Peyer's patch (tissue), 4 donors: Measurements from ENCODE around the gene LCLAT1. TPM values are rescaled to one million over a fixed set of nuclear protein-coding genes. Genes with fewer than 3 reads are reported as not detected.

Source experiments
- DNase-seq, 3 donors: peaks; one replicate each; pipeline ENCODE4 v3.0.0-alpha.2; 2017 to 2019
- H3K27ac ChIP-seq, 4 donors: fragments of 200-600 bp; sonication (generic); one replicate each; pipeline ENCODE4 v1.5.1; 2016 to 2019
- H3K27me3 ChIP-seq, 2 donors: fragments of 200-600 bp; sonication (generic); one replicate each; pipeline ENCODE4 v1.5.1; 2019
- H3K36me3 ChIP-seq, 3 donors: fragments of 200-600 bp; sonication (generic); one replicate each; pipeline ENCODE4 v1.5.1; 2016 to 2019
- H3K4me1 ChIP-seq, 4 donors: fragments of 200-600 bp; sonication (generic); one replicate each; pipeline ENCODE4 v1.5.1; 2016 to 2019
- H3K4me3 ChIP-seq, 4 donors: fragments of 200-600 bp; sonication (generic); 1 replicate in 3 of 4; 2 replicates in 1 of 4; pipeline ENCODE4 v1.5.1; 2016 to 2019; ENCODE audit warnings: mild to moderate bottlenecking in 1 of 4
- H3K9me3 ChIP-seq, 4 donors: fragments of 200-600 bp; sonication (generic); one replicate each; pipeline ENCODE4 v1.5.1; 2016 to 2019; ENCODE audit warnings: mild to moderate bottlenecking in 1 of 4
- CTCF ChIP-seq, 6 experiments: fragments of 450-650 bp in 4 of 6; fragments of 200-600 bp in 2 of 6; sonication (generic) in 1 of 6; IDR thresholded peaks; one replicate each; pipeline ENCODE4 v1.5.1; 2017 to 2019; ENCODE audit warnings: antibody characterized with exemption in 6 of 6, mild to moderate bottlenecking in 3 of 6, moderate library complexity in 1 of 6
- POLR2A ChIP-seq, 2 donors: fragments of 450-650 bp; IDR thresholded peaks; one replicate each; pipeline ENCODE4 v1.5.1; 2017; ENCODE audit warnings: antibody characterized with exemption in 2 of 2, mild to moderate bottlenecking in 2 of 2, moderate library complexity in 2 of 2
- total RNA-seq, 4 donors: library from RNA; depleted of rRNA; stranded (reverse); fragments of >200 nt; gene quantifications; one replicate each; pipeline ENCODE4 v1.1.0, GENCODE V29; 2016

LCLAT1 gene
- total RNA-seq, 4 donors from 2014 or later: 10.7 to 60.8 (median 24.9) TPM

- H3K27ac ChIP-seq: peak overlapping the region in 1 of 4 donors; percentile 59
- no peak for DNase-seq
- no peak overlapping the region for H3K4me3 ChIP-seq
- no peaks in the 10 kb centered on the region for H3K27me3 ChIP-seq
- H3K36me3 ChIP-seq: peaks cover 0 to 5% (median 0%) of the 10 kb centered on the region in 3 donors
- no peaks in the 10 kb centered on the region for H3K9me3 ChIP-seq
- no peak for TF ChIP-seq POLR2A (IDR thresholded peaks at IDR 0.05)
- no peak for TF ChIP-seq CTCF (IDR thresholded peaks at IDR 0.05)
- H3K4me1 ChIP-seq: no peaks in the 10 kb centered on the region
These were observed 119.6 kb downstream of the LCLAT1 start for GRCh38 chr2:30566631-30567030.

- H3K4me1 ChIP-seq: no peaks in the 10 kb centered on the region
- no peaks in the 10 kb centered on the region for H3K9me3 ChIP-seq
- H3K27me3 ChIP-seq: no peaks in the 10 kb centered on the region
- H3K36me3 ChIP-seq: peaks cover 0 to 5% (median 0%) of the 10 kb centered on the region in 3 donors
- DNase-seq: no peak
- TF ChIP-seq POLR2A (IDR thresholded peaks at IDR 0.05) (no peak), CTCF (IDR thresholded peaks at IDR 0.05) (no peak)
- H3K4me3 ChIP-seq: no peak overlapping the region
- H3K27ac ChIP-seq: no peak overlapping the region
These were observed 120.3 kb downstream of the LCLAT1 start for GRCh38 chr2:30567317-30567716.

- Histone ChIP-seq H3K27ac (no peak overlapping the region), H3K4me3 (no peak overlapping the region), H3K36me3 (no peaks in the 10 kb centered on the region), H3K4me1 (no peaks in the 10 kb centered on the region), H3K27me3 (no peaks in the 10 kb centered on the region), H3K9me3 (no peaks in the 10 kb centered on the region)
- TF ChIP-seq CTCF (IDR thresholded peaks at IDR 0.05): no peak
- DNase-seq: no peak
These were observed 122.9 kb downstream of the LCLAT1 start for GRCh38 chr2:30569946-30570345.

GRCh38 chr2:30577151-30577550, 130.1 kb downstream of the LCLAT1 start:
- Histone ChIP-seq H3K4me3 (no peak overlapping the region), H3K27me3 (no peaks in the 10 kb centered on the region), H3K4me1 (no peaks in the 10 kb centered on the region), H3K9me3 (no peaks in the 10 kb centered on the region), H3K27ac (no peak overlapping the region), H3K36me3 (no peaks in the 10 kb centered on the region)
- no peak for DNase-seq
- TF ChIP-seq CTCF (IDR thresholded peaks at IDR 0.05) (no peak), POLR2A (IDR thresholded peaks at IDR 0.05) (no peak)

GRCh38 chr2:30580391-30580790, 133.3 kb downstream of the LCLAT1 start:
- no peak overlapping the region for H3K4me3 ChIP-seq
- no peak overlapping the region for H3K27ac ChIP-seq
- DNase-seq: no peak
- no peak for TF ChIP-seq CTCF (IDR thresholded peaks at IDR 0.05)
- no peak for TF ChIP-seq POLR2A (IDR thresholded peaks at IDR 0.05)
- H3K36me3 ChIP-seq: no peaks in the 10 kb centered on the region
- no peaks in the 10 kb centered on the region for H3K4me1 ChIP-seq
- H3K9me3 ChIP-seq: no peaks in the 10 kb centered on the region
- no peaks in the 10 kb centered on the region for H3K27me3 ChIP-seq

GRCh38 chr2:30582521-30582920, 135.5 kb downstream of the LCLAT1 start:
- no peaks in the 10 kb centered on the region for H3K27me3 ChIP-seq
- H3K36me3 ChIP-seq: no peaks in the 10 kb centered on the region
- DNase-seq: no peak
- H3K4me3 ChIP-seq: no peak overlapping the region
- no peak overlapping the region for H3K27ac ChIP-seq
- no peaks in the 10 kb centered on the region for H3K9me3 ChIP-seq
- TF ChIP-seq CTCF (IDR thresholded peaks at IDR 0.05) (no peak), POLR2A (IDR thresholded peaks at IDR 0.05) (no peak)
- no peaks in the 10 kb centered on the region for H3K4me1 ChIP-seq
